Stomach (tissue), 9 donors: Measurements from ENCODE around the gene EDEM3. TPM values are rescaled to one million over a fixed set of nuclear protein-coding genes. Genes with fewer than 3 reads are reported as not detected.

Experiments
- DNase-seq, 2 donors: peaks; one replicate each; pipeline versions ENCODE4 v3.0.0 to v3.0.0-alpha.2; 2013 to 2019
- H3K27ac ChIP-seq, 5 donors: fragments of 200-600 bp in 4 of 5; sonication (generic) in 4 of 5; one replicate each; pipeline ENCODE4 v1.5.1; 2013 to 2019; ENCODE audit warnings: mild to moderate bottlenecking in 1 of 5, moderate library complexity in 1 of 5
- H3K27me3 ChIP-seq, 3 donors: fragments of 200-600 bp; sonication (generic); one replicate each; pipeline ENCODE4 v1.5.1; 2017 to 2019; ENCODE audit warnings: mixed run types in 1 of 3
- H3K36me3 ChIP-seq, 4 donors: fragments of 200-600 bp; sonication (generic); 1 replicate in 3 of 4; 2 replicates in 1 of 4; pipeline ENCODE4 v1.5.1; 2016 to 2019
- H3K4me1 ChIP-seq, 4 donors: fragments of 200-600 bp; sonication (generic); one replicate each; pipeline ENCODE4 v1.5.1; 2016 to 2019
- H3K4me3 ChIP-seq, 4 donors: fragments of 200-600 bp; sonication (generic) in 3 of 4; one replicate each; pipeline ENCODE4 v1.5.1; 2016 to 2019; ENCODE audit warnings: mild to moderate bottlenecking in 1 of 4
- H3K9me3 ChIP-seq, 4 donors: fragments of 200-600 bp; sonication (generic); one replicate each; pipeline ENCODE4 v1.5.1; 2016 to 2019
- CTCF ChIP-seq, 7 experiments: fragments of 450-650 bp in 4 of 7; fragments of 200-600 bp in 3 of 7; sonication (generic) in 3 of 7; IDR thresholded peaks; one replicate each; pipeline ENCODE4 v1.5.1; 2016 to 2019; ENCODE audit warnings: antibody characterized with exemption in 7 of 7, control low read depth in 2 of 7, mild to moderate bottlenecking in 1 of 7
- EP300 ChIP-seq: sonication (generic); formaldehyde crosslinking; IDR thresholded peaks from one replicate; pipeline ENCODE4 v1.6.1; 2017; ENCODE audit warnings: antibody characterized with exemption
- POLR2A ChIP-seq, 4 donors: fragments of 450-650 bp; IDR thresholded peaks; one replicate each; pipeline ENCODE4 v1.6.1; 2016; ENCODE audit warnings: antibody characterized with exemption in 4 of 4, control low read depth in 2 of 4, mild to moderate bottlenecking in 1 of 4, moderate library complexity in 1 of 4
- POLR2AphosphoS5 ChIP-seq, 3 donors: sonication (generic); formaldehyde crosslinking; IDR thresholded peaks; one replicate each; pipeline ENCODE4 v1.6.1; 2016; ENCODE audit warnings: antibody characterized with exemption in 3 of 3
- WGBS, 5 donors: extraction: QIAGEN DNeasy Blood & Tissue Kit in 3 of 5; methylation state at CpG; one replicate each; pipeline versions ENCODE4 v1.1.5 to v1.1.7; 2013 to 2018; 5-methylcytosine and 5-hydroxymethylcytosine counted together
- intact Hi-C: fragments of 100-400 bp; cut with DNase I; formaldehyde crosslinking; loops from one replicate; pipeline ENCODE4 v1.15.1; 2023; ENCODE audit warnings: low total_unique reads
- polyA plus RNA-seq, 3 donors: library from polyadenylated mRNA; stranded (reverse); fragments of 200-250 nt; gene quantifications; one replicate each; pipeline ENCODE4 v1.2.3, GENCODE V29; 2013
- total RNA-seq, 5 donors: library from RNA; depleted of rRNA; stranded (reverse); fragments of >200 nt; gene quantifications; one replicate each; pipeline versions ENCODE4 v1.1.0 to v1.2.3, GENCODE V29; 2014 to 2016
- donor health status: healthy with polysubstance abuse.
- donor health status: Bipolar disorder and iron deficiency.
- donor health status: healthy.

The EDEM3 gene
- total and polyA plus RNA-seq, 8 donors = 8.1 to 144 (median 24.9) TPM

GRCh38 chr1:184801503-184801902 lies 46.8 kb upstream of the EDEM3 start:
- H3K4me1 ChIP-seq = peaks cover 16 to 52% (median 38%) of the 10 kb centered on the region in 4 donors
- intact Hi-C loops = no loop called here
- no peaks in the 10 kb centered on the region for H3K27me3 ChIP-seq
- peak; percentile 53 to 84 for DNase-seq
- no peak overlapping the region for H3K4me3 ChIP-seq
- peaks cover 4 to 62% (median 42%) of the 10 kb centered on the region in 4 donors for H3K36me3 ChIP-seq
- no peaks in the 10 kb centered on the region for H3K9me3 ChIP-seq
- peak overlapping the region in 2 of 5 donors; percentile 14 to 29 for H3K27ac ChIP-seq
- 47 to 71% (median 62%) methylated on average over 1 of the region's 1 CpG for WGBS, 5 donors
- no peak for TF ChIP-seq CTCF (IDR thresholded peaks at IDR 0.05)
- no peak for TF ChIP-seq POLR2AphosphoS5 (IDR thresholded peaks at IDR 0.05)

- 94 to 99% (median 97%) methylated on average over 3 of the region's 3 CpGs for WGBS, 5 donors
- Histone ChIP-seq H3K9me3 (no peaks in the 10 kb centered on the region), H3K4me1 (peaks cover 9 to 45% (median 34%) of the 10 kb centered on the region in 4 donors), H3K27me3 (no peaks in the 10 kb centered on the region), H3K27ac (no peak overlapping the region), H3K4me3 (no peak overlapping the region), H3K36me3 (peaks cover 4 to 66% (median 45%) of the 10 kb centered on the region in 4 donors)
- DNase-seq = no peak
- TF ChIP-seq POLR2AphosphoS5 (IDR thresholded peaks at IDR 0.05) = no peak
- no peak for TF ChIP-seq CTCF (IDR thresholded peaks at IDR 0.05)
- no peak for TF ChIP-seq POLR2A (IDR thresholded peaks at IDR 0.05)
- no peak for TF ChIP-seq EP300
- intact Hi-C loops = no loop called here
These were observed 46.2 kb upstream of the EDEM3 start for GRCh38 chr1:184800876-184801275.

- intact Hi-C loops = no loop called here
- Histone ChIP-seq H3K27ac (peak overlapping the region in 4 of 5 donors; percentile 69 to 90 (median 84)), H3K27me3 (no peaks in the 10 kb centered on the region), H3K4me1 (peaks cover 25 to 61% (median 41%) of the 10 kb centered on the region in 4 donors), H3K4me3 (no peak overlapping the region), H3K9me3 (no peaks in the 10 kb centered on the region), H3K36me3 (peaks cover 8 to 37% (median 27%) of the 10 kb centered on the region in 4 donors)
- no peak for DNase-seq
- 25 to 49% (median 41%) methylated on average over 3 of the region's 3 CpGs for WGBS, 5 donors
- TF ChIP-seq CTCF (IDR thresholded peaks at IDR 0.05) = no peak
These were observed 39.3 kb upstream of the EDEM3 start for GRCh38 chr1:184793967-184794366.

- peak; percentile 77 to 94 for DNase-seq
- intact Hi-C loops = no loop called here
- WGBS, 5 donors = 9 to 24% (median 15%) methylated on average over 5 of the region's 5 CpGs
- H3K27ac ChIP-seq = peak overlapping the region; percentile 69 to 90 (median 84)
- H3K27me3 ChIP-seq = no peaks in the 10 kb centered on the region
- no peaks in the 10 kb centered on the region for H3K9me3 ChIP-seq
- H3K4me1 ChIP-seq = peaks cover 25 to 61% (median 41%) of the 10 kb centered on the region in 4 donors
- H3K36me3 ChIP-seq = peaks cover 5 to 30% (median 20%) of the 10 kb centered on the region in 4 donors
- no peak overlapping the region for H3K4me3 ChIP-seq
- TF ChIP-seq POLR2AphosphoS5 (IDR thresholded peaks at IDR 0.05) (peak; percentile 61 to 97 (median 72)), EP300 (no peak)
These were observed 37.9 kb upstream of the EDEM3 start for GRCh38 chr1:184792450-184792969.

- H3K4me1 ChIP-seq = peaks cover 25 to 61% (median 41%) of the 10 kb centered on the region in 4 donors
- no peaks in the 10 kb centered on the region for H3K9me3 ChIP-seq
- H3K27me3 ChIP-seq = no peaks in the 10 kb centered on the region
- H3K36me3 ChIP-seq = peaks cover 5 to 20% (median 14%) of the 10 kb centered on the region in 4 donors
- H3K4me3 ChIP-seq = no peak overlapping the region
- WGBS, 5 donors = 24 to 56% (median 31%) methylated on average over 2 of the region's 2 CpGs
- H3K27ac ChIP-seq = peak overlapping the region in 4 of 5 donors; percentile 69 to 90 (median 84)
- intact Hi-C loops = no loop called here
- no peak for DNase-seq
- TF ChIP-seq CTCF (IDR thresholded peaks at IDR 0.05) (no peak), POLR2AphosphoS5 (IDR thresholded peaks at IDR 0.05) (no peak), EP300 (no peak), POLR2A (IDR thresholded peaks at IDR 0.05) (no peak)
These were observed 36.9 kb upstream of the EDEM3 start for GRCh38 chr1:184791550-184791900.
